ENCODE data around the gene CACNG4.

Gene CACNG4

DNA sequence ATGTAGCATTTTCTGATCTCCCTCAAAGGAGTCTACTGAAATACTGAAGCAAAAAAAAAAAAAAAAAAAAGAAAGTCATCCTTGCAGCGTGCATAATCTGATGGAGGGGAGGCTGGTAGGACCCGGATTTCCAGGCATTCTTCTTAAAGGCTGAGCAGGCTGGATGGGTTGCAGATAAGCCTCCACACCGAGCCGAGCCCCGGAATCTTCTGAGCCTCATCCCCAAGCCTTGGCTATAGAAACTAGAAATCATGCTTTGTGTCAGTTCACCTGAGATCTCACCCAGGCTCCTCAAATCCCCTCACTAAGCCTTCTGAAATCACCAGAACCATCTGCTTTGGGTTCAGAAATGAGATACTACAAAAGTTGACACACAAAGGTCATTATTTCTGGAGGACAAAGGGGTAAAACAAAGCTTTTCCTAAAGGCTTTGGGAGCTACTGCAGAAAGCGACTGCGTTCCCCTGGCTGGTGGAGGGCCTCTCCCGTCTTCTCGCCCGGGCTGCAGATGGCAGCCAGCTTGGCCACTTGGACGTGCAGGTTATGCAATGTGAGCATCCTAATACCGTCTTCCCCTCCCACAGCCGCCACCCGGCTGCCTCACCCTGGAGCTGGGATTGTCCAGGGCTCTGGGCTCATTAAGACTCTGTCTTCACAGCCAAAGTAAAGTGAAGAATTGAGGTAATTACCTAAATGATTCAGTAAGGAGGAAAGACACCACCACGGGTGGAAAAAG lies 4.7 kb upstream of the CACNG4 start:
- Histone ChIP-seq H3K27ac (ENCODE audit: low read depth, low read length) (no peak overlapping the region), H3K9ac (ENCODE audit: low read depth in 1 of 2, low read length in 2 of 2) (no peak overlapping the region), H3K9me3 (ENCODE audit: control insufficient read depth in 1 of 2, low read length in 2 of 2) (no peaks in the 10 kb centered on the region), H3K4me3 (ENCODE audit: low read depth in 1 of 2, low read length in 2 of 2) (no peak overlapping the region), H3K4me1 (ENCODE audit: control insufficient read depth in 1 of 2, insufficient read depth in 2 of 2, low read length in 2 of 2) (no peaks in the 10 kb centered on the region), H3K36me3 (ENCODE audit: control insufficient read depth in 1 of 2, insufficient read depth in 2 of 2, low read length in 2 of 2) (no peaks in the 10 kb centered on the region), H3K27me3 (ENCODE audit: control insufficient read depth in 1 of 2, insufficient read depth in 2 of 2, low read length in 2 of 2) (peaks cover 30 to 31% of the 10 kb centered on the region in 2 donors)

DNA sequence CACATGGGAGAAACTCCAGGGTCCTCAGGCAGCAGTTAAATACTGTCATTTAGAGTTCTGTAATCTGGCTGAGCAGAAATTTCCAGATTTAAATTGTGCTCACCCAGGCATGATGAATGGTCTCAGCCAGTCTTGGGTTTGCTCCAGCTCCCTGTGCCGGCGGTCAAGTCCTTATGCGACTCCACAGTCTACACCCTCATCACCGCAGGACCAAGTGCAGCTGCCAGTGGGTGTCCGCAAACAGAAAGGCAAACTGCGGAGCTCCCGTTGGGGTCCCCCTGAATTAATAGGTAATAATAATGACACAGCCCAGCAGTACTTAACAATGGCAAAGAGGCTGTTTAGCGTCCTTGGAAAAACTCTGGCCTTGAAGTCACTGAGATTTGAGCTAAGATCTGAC lies 3.9 kb upstream of the CACNG4 start:
- peaks cover 0 to under 1% of the 10 kb centered on the region in 2 donors for H3K4me1 ChIP-seq (ENCODE audit: control insufficient read depth in 1 of 2, insufficient read depth in 2 of 2, low read length in 2 of 2)
- H3K36me3 ChIP-seq (ENCODE audit: control insufficient read depth in 1 of 2, insufficient read depth in 2 of 2, low read length in 2 of 2) = no peaks in the 10 kb centered on the region
- peaks cover 31% of the 10 kb centered on the region in 2 donors for H3K27me3 ChIP-seq (ENCODE audit: control insufficient read depth in 1 of 2, insufficient read depth in 2 of 2, low read length in 2 of 2)
- no peak overlapping the region for H3K4me3 ChIP-seq (ENCODE audit: low read depth in 1 of 2, low read length in 2 of 2)
- H3K9ac ChIP-seq (ENCODE audit: low read depth in 1 of 2, low read length in 2 of 2) = no peak overlapping the region
- H3K9me3 ChIP-seq (ENCODE audit: control insufficient read depth in 1 of 2, low read length in 2 of 2) = no peaks in the 10 kb centered on the region
- H3K27ac ChIP-seq (ENCODE audit: low read depth, low read length) = no peak overlapping the region

DNA sequence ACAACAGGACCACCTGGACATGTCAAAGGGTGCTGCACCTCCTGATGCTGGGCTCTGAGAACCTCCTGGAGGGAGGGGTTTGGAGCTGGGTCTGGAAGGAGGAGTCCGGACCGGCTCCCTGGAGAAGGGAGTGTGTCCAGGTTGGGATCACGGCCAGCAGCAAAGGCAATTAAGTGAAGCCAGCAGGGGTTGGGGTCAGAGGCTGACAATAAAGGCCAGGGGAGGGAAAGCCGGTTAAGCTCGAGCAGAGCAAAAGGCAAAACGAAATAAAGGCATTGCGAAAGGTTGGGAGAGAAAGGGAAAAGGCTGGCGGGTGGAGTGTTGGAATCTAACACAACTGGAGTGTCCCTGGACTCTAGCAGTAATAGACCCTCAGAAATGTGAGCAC lies 992 bp upstream of the CACNG4 start:
- H3K27ac ChIP-seq (ENCODE audit: low read depth, low read length) = no peak overlapping the region
- H3K4me3 ChIP-seq (ENCODE audit: low read depth in 1 of 2, low read length in 2 of 2) = no peak overlapping the region
- peaks cover 6% of the 10 kb centered on the region in 2 donors for H3K4me1 ChIP-seq (ENCODE audit: control insufficient read depth in 1 of 2, insufficient read depth in 2 of 2, low read length in 2 of 2)
- H3K27me3 ChIP-seq (ENCODE audit: control insufficient read depth in 1 of 2, insufficient read depth in 2 of 2, low read length in 2 of 2) = peaks cover 55 to 57% of the 10 kb centered on the region in 2 donors
- H3K9ac ChIP-seq (ENCODE audit: low read depth in 1 of 2, low read length in 2 of 2) = no peak overlapping the region
- H3K36me3 ChIP-seq (ENCODE audit: control insufficient read depth in 1 of 2, insufficient read depth in 2 of 2, low read length in 2 of 2) = no peaks in the 10 kb centered on the region
- no peaks in the 10 kb centered on the region for H3K9me3 ChIP-seq (ENCODE audit: control insufficient read depth in 1 of 2, low read length in 2 of 2)

DNA sequence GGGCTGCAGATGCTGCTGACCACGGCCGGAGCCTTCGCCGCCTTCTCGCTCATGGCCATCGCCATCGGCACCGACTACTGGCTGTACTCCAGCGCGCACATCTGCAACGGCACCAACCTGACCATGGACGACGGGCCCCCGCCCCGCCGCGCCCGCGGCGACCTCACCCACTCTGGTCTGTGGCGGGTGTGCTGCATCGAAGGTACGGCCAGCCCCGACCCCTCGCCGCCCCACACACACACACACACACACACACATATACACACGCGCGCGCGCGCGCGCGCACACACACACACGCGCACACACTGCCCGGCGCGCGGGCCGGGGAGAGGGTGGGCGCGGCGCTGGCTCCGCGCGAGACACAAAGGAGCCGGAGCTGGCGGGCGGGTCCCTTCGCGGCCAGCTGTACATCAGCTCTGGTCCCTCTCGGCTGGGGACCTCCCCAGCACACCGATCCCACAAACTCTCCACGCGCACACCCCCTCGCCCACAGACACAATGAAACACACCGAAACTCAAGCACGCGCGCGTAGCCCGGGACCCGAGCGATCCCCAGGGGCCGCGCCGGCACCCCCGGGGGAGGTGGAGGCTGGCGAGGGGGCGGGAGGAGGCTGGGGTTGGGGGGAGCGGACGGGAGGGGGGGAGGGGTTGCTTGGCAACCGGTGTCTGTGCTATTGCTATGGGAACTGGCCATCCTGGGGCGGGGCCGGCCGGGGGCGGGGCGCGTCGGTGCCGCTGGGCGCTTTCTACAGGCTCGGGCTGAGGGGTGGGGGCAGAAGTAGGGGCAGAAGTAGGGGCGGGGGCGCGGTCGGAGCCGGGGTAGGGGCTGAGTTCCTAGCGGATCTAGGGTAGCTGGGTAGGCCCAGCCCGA lies 658 bp downstream of the CACNG4 start:
- H3K27ac ChIP-seq (ENCODE audit: low read depth, low read length) = no peak overlapping the region
- H3K4me1 ChIP-seq (ENCODE audit: control insufficient read depth in 1 of 2, insufficient read depth in 2 of 2, low read length in 2 of 2) = peaks cover 6% of the 10 kb centered on the region in 2 donors
- H3K9ac ChIP-seq (ENCODE audit: low read depth in 1 of 2, low read length in 2 of 2) = no peak overlapping the region
- H3K4me3 ChIP-seq (ENCODE audit: low read depth in 1 of 2, low read length in 2 of 2) = peak overlapping the region; percentile 45 to 67
- H3K36me3 ChIP-seq (ENCODE audit: control insufficient read depth in 1 of 2, insufficient read depth in 2 of 2, low read length in 2 of 2) = no peaks in the 10 kb centered on the region
- H3K9me3 ChIP-seq (ENCODE audit: control insufficient read depth in 1 of 2, low read length in 2 of 2) = no peaks in the 10 kb centered on the region
- H3K27me3 ChIP-seq (ENCODE audit: control insufficient read depth in 1 of 2, insufficient read depth in 2 of 2, low read length in 2 of 2) = peaks cover 57 to 60% of the 10 kb centered on the region in 2 donors

DNA sequence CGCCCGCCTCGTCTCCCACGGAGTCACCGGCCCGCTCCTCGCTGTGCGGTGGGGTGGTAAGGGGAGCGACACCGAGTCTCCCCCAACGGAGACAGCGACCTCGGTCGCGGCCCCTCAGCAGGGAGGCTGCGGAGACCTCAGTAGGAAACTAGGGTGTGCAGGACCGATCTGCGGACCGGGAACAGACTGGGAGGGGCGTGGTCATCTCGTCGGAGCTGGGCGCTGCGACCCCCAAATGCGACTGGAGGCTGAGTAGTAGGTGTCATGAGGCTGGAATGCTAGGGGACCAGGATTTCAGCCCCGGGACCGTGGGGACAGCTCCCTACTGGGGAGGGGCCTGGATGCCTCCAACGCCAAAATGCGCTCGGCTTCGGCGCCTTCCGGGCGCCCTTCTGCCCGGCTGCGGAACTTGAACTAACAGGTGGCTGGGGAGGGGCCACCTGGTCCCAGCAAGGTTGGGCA lies 1.3 kb downstream of the CACNG4 start:
- H3K36me3 ChIP-seq (ENCODE audit: control insufficient read depth in 1 of 2, insufficient read depth in 2 of 2, low read length in 2 of 2) = no peaks in the 10 kb centered on the region
- no peaks in the 10 kb centered on the region for H3K9me3 ChIP-seq (ENCODE audit: control insufficient read depth in 1 of 2, low read length in 2 of 2)
- H3K9ac ChIP-seq (ENCODE audit: low read depth in 1 of 2, low read length in 2 of 2) = no peak overlapping the region
- H3K4me1 ChIP-seq (ENCODE audit: control insufficient read depth in 1 of 2, insufficient read depth in 2 of 2, low read length in 2 of 2) = peaks cover 6% of the 10 kb centered on the region in 2 donors
- peak overlapping the region; percentile 61 to 67 for H3K4me3 ChIP-seq (ENCODE audit: low read depth in 1 of 2, low read length in 2 of 2)
- no peak overlapping the region for H3K27ac ChIP-seq (ENCODE audit: low read depth, low read length)
- H3K27me3 ChIP-seq (ENCODE audit: control insufficient read depth in 1 of 2, insufficient read depth in 2 of 2, low read length in 2 of 2) = peaks cover 53% of the 10 kb centered on the region in 2 donors

DNA sequence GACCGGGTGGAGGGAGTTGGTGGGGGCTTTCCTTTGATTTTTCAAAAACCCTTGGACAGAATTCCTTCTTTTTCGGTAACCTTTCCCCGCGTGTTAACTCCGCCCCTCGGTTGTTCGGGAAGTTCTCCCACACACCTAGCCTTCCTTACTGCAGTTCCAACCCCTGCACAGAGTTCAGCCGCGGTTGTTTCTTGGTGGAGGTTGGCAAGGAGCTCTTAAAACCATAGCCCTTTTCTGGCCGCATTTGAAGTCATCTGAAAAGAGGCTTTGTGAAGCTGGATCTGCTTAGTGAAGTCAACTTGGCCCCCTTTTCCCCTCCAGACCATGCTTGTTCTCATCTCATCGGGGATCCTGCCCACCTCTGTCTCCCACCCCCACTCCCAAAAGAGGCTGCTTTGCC lies 1.8 kb downstream of the CACNG4 start:
- Histone ChIP-seq H3K27ac (ENCODE audit: low read depth, low read length) (no peak overlapping the region), H3K4me1 (ENCODE audit: control insufficient read depth in 1 of 2, insufficient read depth in 2 of 2, low read length in 2 of 2) (peaks cover 6% of the 10 kb centered on the region in 2 donors), H3K4me3 (ENCODE audit: low read depth in 1 of 2, low read length in 2 of 2) (peak overlapping the region; percentile 61 to 67), H3K9ac (ENCODE audit: low read depth in 1 of 2, low read length in 2 of 2) (no peak overlapping the region), H3K9me3 (ENCODE audit: control insufficient read depth in 1 of 2, low read length in 2 of 2) (no peaks in the 10 kb centered on the region), H3K36me3 (ENCODE audit: control insufficient read depth in 1 of 2, insufficient read depth in 2 of 2, low read length in 2 of 2) (no peaks in the 10 kb centered on the region), H3K27me3 (ENCODE audit: control insufficient read depth in 1 of 2, insufficient read depth in 2 of 2, low read length in 2 of 2) (peaks cover 52 to 56% of the 10 kb centered on the region in 2 donors)

DNA sequence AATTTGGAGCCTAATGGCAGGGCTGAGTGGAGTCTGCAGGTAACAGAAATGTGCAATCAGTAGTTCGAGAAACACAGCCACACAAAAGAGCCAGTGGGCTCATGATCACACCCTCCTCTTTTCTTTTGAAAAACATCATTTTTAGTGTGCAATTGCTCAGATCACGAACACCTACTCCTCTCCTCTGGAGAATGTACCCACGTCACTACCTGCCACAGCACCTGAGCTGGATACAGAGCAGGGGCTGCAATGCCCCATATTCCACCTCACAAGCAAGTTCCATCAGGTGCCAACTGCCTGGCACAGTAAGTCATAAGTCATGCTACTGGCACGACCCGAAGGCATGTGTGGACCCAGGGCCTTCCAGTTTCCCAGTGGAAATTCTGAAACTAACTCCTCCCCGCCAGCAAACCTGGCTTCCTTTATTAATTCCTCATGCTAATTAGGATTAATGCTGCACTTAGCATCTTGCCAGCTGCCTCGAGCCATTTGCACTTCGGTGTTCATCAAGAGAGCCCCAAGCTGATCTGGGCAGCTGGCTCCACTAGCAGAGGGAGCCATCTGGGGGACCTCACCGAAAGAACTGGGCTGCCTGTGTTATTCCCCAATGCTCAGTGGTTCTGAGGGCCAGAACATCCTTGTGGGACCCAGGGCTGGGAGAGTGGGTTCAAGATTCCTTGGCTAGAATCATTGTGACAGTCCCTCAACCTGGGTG lies 2.4 kb downstream of the CACNG4 start:
- no peaks in the 10 kb centered on the region for H3K9me3 ChIP-seq (ENCODE audit: control insufficient read depth in 1 of 2, low read length in 2 of 2)
- no peak overlapping the region for H3K27ac ChIP-seq (ENCODE audit: low read depth, low read length)
- H3K4me3 ChIP-seq (ENCODE audit: low read depth in 1 of 2, low read length in 2 of 2) = no peak overlapping the region
- H3K36me3 ChIP-seq (ENCODE audit: control insufficient read depth in 1 of 2, insufficient read depth in 2 of 2, low read length in 2 of 2) = no peaks in the 10 kb centered on the region
- H3K9ac ChIP-seq (ENCODE audit: low read depth in 1 of 2, low read length in 2 of 2) = no peak overlapping the region
- peaks cover 6% of the 10 kb centered on the region in 2 donors for H3K4me1 ChIP-seq (ENCODE audit: control insufficient read depth in 1 of 2, insufficient read depth in 2 of 2, low read length in 2 of 2)
- H3K27me3 ChIP-seq (ENCODE audit: control insufficient read depth in 1 of 2, insufficient read depth in 2 of 2, low read length in 2 of 2) = peaks cover 55 to 57% of the 10 kb centered on the region in 2 donors

DNA sequence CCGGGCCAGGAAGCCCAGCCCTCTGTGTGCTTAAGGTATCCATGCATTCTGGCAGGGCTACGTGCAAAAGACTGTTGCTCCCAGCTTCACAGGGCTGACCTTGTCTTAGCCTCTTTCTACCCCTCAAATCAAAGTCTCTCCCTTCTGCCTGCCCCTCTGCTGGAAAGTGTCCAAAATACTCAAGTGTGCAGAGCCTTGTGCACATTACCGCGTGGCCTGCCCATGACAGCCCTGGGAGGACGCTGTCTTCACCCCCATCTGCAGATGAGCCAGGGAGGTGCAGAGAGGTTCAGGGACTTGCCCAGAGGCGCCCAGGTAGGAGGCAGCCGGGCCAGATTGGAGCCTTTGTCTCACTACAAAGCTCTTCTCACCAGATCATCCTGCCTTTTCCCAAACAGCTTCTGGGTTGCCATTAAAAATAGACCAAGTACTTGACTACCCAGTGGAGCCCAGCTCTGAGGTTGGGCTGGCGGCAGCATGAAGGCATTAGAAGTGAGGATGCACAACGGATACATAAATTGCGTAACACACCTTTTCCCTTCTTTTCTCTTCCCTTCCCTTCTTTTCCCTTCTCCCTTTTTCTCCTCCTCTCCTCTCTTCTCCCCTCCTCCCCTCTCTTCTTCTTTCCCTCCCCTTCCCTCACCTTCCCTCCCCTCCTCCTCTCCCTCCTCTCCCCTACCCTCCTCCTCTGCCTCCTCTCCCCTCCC lies 3.5 kb downstream of the CACNG4 start:
- H3K9me3 ChIP-seq (ENCODE audit: control insufficient read depth in 1 of 2, low read length in 2 of 2) = no peaks in the 10 kb centered on the region
- peaks cover 47 to 48% of the 10 kb centered on the region in 2 donors for H3K27me3 ChIP-seq (ENCODE audit: control insufficient read depth in 1 of 2, insufficient read depth in 2 of 2, low read length in 2 of 2)
- H3K4me3 ChIP-seq (ENCODE audit: low read depth in 1 of 2, low read length in 2 of 2) = no peak overlapping the region
- H3K4me1 ChIP-seq (ENCODE audit: control insufficient read depth in 1 of 2, insufficient read depth in 2 of 2, low read length in 2 of 2) = peaks cover 6% of the 10 kb centered on the region in 2 donors
- no peak overlapping the region for H3K9ac ChIP-seq (ENCODE audit: low read depth in 1 of 2, low read length in 2 of 2)
- no peak overlapping the region for H3K27ac ChIP-seq (ENCODE audit: low read depth, low read length)
- no peaks in the 10 kb centered on the region for H3K36me3 ChIP-seq (ENCODE audit: control insufficient read depth in 1 of 2, insufficient read depth in 2 of 2, low read length in 2 of 2)

DNA sequence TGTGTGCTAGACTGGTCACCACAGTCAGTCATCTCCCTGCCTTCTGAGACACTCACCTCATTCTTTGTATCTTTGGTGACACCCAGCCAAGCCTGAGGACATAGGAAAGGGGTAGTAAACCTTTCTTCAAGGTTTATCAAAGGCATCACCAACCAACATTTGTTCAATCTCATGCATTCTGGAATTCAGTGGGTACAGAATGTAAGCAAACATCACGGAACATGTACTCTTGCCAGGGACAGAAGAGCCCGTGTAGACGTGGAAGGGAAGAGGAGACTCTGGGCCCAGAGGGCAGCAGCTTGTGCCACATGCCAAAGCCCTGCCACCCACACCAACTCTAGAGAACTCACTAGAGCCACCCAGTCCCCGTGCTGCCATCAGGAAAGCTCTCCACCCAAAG lies 4.4 kb downstream of the CACNG4 start:
- Histone ChIP-seq H3K4me1 (ENCODE audit: control insufficient read depth in 1 of 2, insufficient read depth in 2 of 2, low read length in 2 of 2) (peaks cover 6% of the 10 kb centered on the region in 2 donors), H3K27me3 (ENCODE audit: control insufficient read depth in 1 of 2, insufficient read depth in 2 of 2, low read length in 2 of 2) (peaks cover 40 to 43% of the 10 kb centered on the region in 2 donors), H3K4me3 (ENCODE audit: low read depth in 1 of 2, low read length in 2 of 2) (no peak overlapping the region), H3K36me3 (ENCODE audit: control insufficient read depth in 1 of 2, insufficient read depth in 2 of 2, low read length in 2 of 2) (no peaks in the 10 kb centered on the region), H3K9ac (ENCODE audit: low read depth in 1 of 2, low read length in 2 of 2) (no peak overlapping the region), H3K9me3 (ENCODE audit: control insufficient read depth in 1 of 2, low read length in 2 of 2) (no peaks in the 10 kb centered on the region), H3K27ac (ENCODE audit: low read depth, low read length) (no peak overlapping the region)
